CD14-positive monocyte (primary cell): Measurements from ENCODE around the gene UHRF1. TPM values are rescaled to one million over a fixed set of nuclear protein-coding genes. Genes with fewer than 3 reads are reported as not detected.
A peak's percentile ranks its signal among the peaks of the same experiment; 100 is the strongest.

Experiments used
- DNase-seq, 3 donors: peaks; one replicate each; pipeline ENCODE4 v3.0.0-alpha.2; 2011 to 2022
- H2AFZ ChIP-seq: 2 replicates; pipeline ENCODE4 v1.6.0; 2012; ENCODE audit warnings: mild to moderate bottlenecking, low read depth, low read length, inconsistent platforms; ENCODE audit not compliant: insufficient read depth, poor library complexity, severe bottlenecking
- H3K27ac ChIP-seq, 2 donors: 1 replicate in 1 of 2; 2 replicates in 1 of 2; pipeline ENCODE4 v1.5.1; 2012 to 2013; ENCODE audit warnings: low read length in 2 of 2, control low read depth in 1 of 2, inconsistent platforms in 1 of 2, low read depth in 1 of 2, mild to moderate bottlenecking in 1 of 2
- H3K27me3 ChIP-seq, 2 donors: one replicate each; pipeline versions ENCODE4 v1.6.0 to v1.6.1; 2011 to 2013; ENCODE audit warnings: low read length in 2 of 2; ENCODE audit not compliant: control insufficient read depth in 2 of 2, insufficient read depth in 2 of 2
- H3K36me3 ChIP-seq, 2 donors: replicated peaks in 1 of 2; 1 replicate in 1 of 2; 2 replicates in 1 of 2; pipeline versions ENCODE4 v1.5.1 to v1.6.1; 2012 to 2013; ENCODE audit warnings: low read length in 2 of 2, control low read depth in 1 of 2, inconsistent platforms in 1 of 2, mild to moderate bottlenecking in 1 of 2; ENCODE audit not compliant: insufficient read depth in 2 of 2, control insufficient read depth in 1 of 2
- H3K4me1 ChIP-seq, 2 donors: 1 replicate in 1 of 2; 2 replicates in 1 of 2; pipeline versions ENCODE4 v1.5.1 to v1.6.1; 2012 to 2013; ENCODE audit warnings: low read length in 2 of 2, control low read depth in 1 of 2, inconsistent platforms in 1 of 2, mild to moderate bottlenecking in 1 of 2, moderate library complexity in 1 of 2; ENCODE audit not compliant: insufficient read depth in 2 of 2, control insufficient read depth in 1 of 2
- H3K4me2 ChIP-seq: replicated peaks from 2 replicates; pipeline ENCODE3; 2012; ENCODE audit warnings: low read length, moderate library complexity, mild to moderate bottlenecking; ENCODE audit not compliant: poor library complexity, severe bottlenecking; ENCODE audit errors: extremely low read depth
- H3K4me3 ChIP-seq, 3 experiments: fragments of 200-600 bp in 1 of 3; sonication (generic) in 1 of 3; replicated peaks in 1 of 3; 1 replicate in 2 of 3; 2 replicates in 1 of 3; pipeline ENCODE4 v1.5.1; 2011 to 2013; ENCODE audit warnings: low read length in 3 of 3, mild to moderate bottlenecking in 3 of 3, control low read depth in 2 of 3, low read depth in 2 of 3, inconsistent platforms in 1 of 3, moderate library complexity in 1 of 3
- H3K79me2 ChIP-seq: 2 replicates; pipeline ENCODE4 v1.6.0; 2012; ENCODE audit warnings: mild to moderate bottlenecking, control low read depth, inconsistent platforms, low read length, moderate library complexity; ENCODE audit not compliant: insufficient read depth
- H3K9ac ChIP-seq: 2 replicates; pipeline ENCODE4 v1.6.0; 2017; ENCODE audit warnings: low read length, mild to moderate bottlenecking; ENCODE audit not compliant: insufficient read depth, poor library complexity, severe bottlenecking
- H3K9me3 ChIP-seq, 2 donors: replicated peaks in 1 of 2; 1 replicate in 1 of 2; 2 replicates in 1 of 2; pipeline versions ENCODE4 v1.5.1 to v1.6.1; 2012 to 2013; ENCODE audit warnings: low read length in 2 of 2, control low read depth in 1 of 2; ENCODE audit not compliant: control insufficient read depth in 1 of 2, insufficient read depth in 1 of 2
- H4K20me1 ChIP-seq: 2 replicates; pipeline ENCODE4 v1.6.0; 2012; ENCODE audit warnings: mild to moderate bottlenecking, low read length, control low read depth, moderate library complexity; ENCODE audit not compliant: insufficient read depth
- H3K27ac Mint-ChIP-seq, 7 donors: one replicate each; pipeline ENCODE4 v1.8.0; 2020; ENCODE audit warnings: mild to moderate bottlenecking in 7 of 7, mixed read lengths in 7 of 7, moderate library complexity in 6 of 7, inconsistent platforms in 2 of 7
- H3K27me3 Mint-ChIP-seq, 3 donors: one replicate each; pipeline ENCODE4 v1.8.0; 2021 to 2022; ENCODE audit warnings: low read depth in 3 of 3, mild to moderate bottlenecking in 3 of 3, mixed read lengths in 3 of 3, moderate library complexity in 3 of 3, inconsistent platforms in 1 of 3
- H3K36me3 Mint-ChIP-seq, 2 donors: one replicate each; pipeline ENCODE4 v1.8.0; 2020; ENCODE audit warnings: mixed read lengths in 2 of 2, inconsistent platforms in 1 of 2, mild to moderate bottlenecking in 1 of 2
- H3K4me1 Mint-ChIP-seq: one replicate; pipeline ENCODE4 v1.8.0; 2020; ENCODE audit warnings: mild to moderate bottlenecking, mixed read lengths
- H3K4me3 Mint-ChIP-seq, 2 donors: one replicate each; pipeline ENCODE4 v1.8.0; 2020; ENCODE audit warnings: mild to moderate bottlenecking in 2 of 2, mixed read lengths in 2 of 2, moderate library complexity in 1 of 2
- H3K9me3 Mint-ChIP-seq, 7 donors: one replicate each; pipeline ENCODE4 v1.8.0; 2020 to 2022; ENCODE audit warnings: mixed read lengths in 7 of 7, mild to moderate bottlenecking in 6 of 7, moderate library complexity in 6 of 7, inconsistent platforms in 2 of 7
- WGBS: methylation state at CpG from one replicate; pipeline ENCODE4 v1.1.5; 2013; ENCODE audit warnings: missing lambda C conversion rate; ENCODE audit not compliant: insufficient coverage; 5-methylcytosine and 5-hydroxymethylcytosine counted together
- intact Hi-C, 2 donors: fragments of 100-400 bp; cut with micrococcal nuclease; formaldehyde crosslinking; loops; one replicate each; pipeline versions ENCODE4 v1.15.0 to v1.15.1; 2023
- polyA plus RNA-seq, 3 donors: library from polyadenylated mRNA; depleted of rRNA in 1 of 3; unstranded in 2 of 3; stranded (reverse) in 1 of 3; fragments of 300-500 nt in 2 of 3; fragments of >200 nt in 1 of 3; fragmentation: Illumina TruSeq in 2 of 3; gene quantifications; 1 replicate in 2 of 3; 2 replicates in 1 of 3; pipeline ENCODE4 v1.2.3, GENCODE V29; 2012 to 2021
- TF ChIP-seq, protein P1 (sequence below): fragments of 200-600 bp; IDR thresholded peaks from one replicate; pipeline ENCODE4 v1.8.0; 2022; ENCODE audit warnings: antibody characterized with exemption, mild to moderate bottlenecking

The UHRF1 gene
- polyA plus RNA-seq, 3 donors, result 0.06 to 0.77 (median 0.63) TPM

DNA sequence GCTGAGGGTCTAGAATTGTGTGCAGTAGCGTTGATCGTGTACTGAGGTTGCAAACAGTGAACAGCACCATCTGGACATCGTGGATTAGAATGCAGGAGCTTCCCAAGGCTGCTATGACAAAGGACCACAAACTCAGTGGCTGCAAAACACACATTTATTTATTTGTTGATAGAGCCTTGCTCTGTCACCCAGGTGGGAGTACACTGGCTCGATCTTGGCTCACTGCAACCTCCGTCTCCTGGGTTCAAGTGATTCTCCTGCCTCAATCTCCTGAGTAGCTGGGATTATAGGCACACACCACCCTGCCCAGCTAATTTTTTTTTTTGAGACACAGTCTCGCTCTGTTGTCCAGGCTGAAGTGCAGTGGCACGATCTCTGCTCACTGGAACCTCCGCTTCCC, 2.3 kb upstream of the UHRF1 start:
- DNase-seq, result no peak
- Histone ChIP-seq H3K4me2 (no peak overlapping the region), H3K27me3 (no peaks in the 10 kb centered on the region), H3K4me1 (peaks cover 21 to 37% of the 10 kb centered on the region in 2 donors), H3K79me2 (peaks cover 41% of the 10 kb centered on the region), H2AFZ (no peak overlapping the region), H3K4me3 (no peak overlapping the region), H3K36me3 (peaks cover 0 to 6% of the 10 kb centered on the region in 2 donors), H3K27ac (no peak overlapping the region), H3K9ac (no peak overlapping the region), H3K9me3 (no peaks in the 10 kb centered on the region), H4K20me1 (peaks cover 66% of the 10 kb centered on the region)
- peak overlapping the region in 1 of 7 donors; percentile 28 for H3K27ac Mint-ChIP-seq
- peaks cover 0 to 3% (median 0%) of the 10 kb centered on the region in 7 donors for H3K9me3 Mint-ChIP-seq
- H3K36me3 Mint-ChIP-seq, result peaks cover 8 to 11% of the 10 kb centered on the region in 2 donors
- 92% methylated on average over 8 of the region's 8 CpGs for WGBS
- peaks cover 0 to 2% (median 0%) of the 10 kb centered on the region in 3 donors for H3K27me3 Mint-ChIP-seq
- intact Hi-C loops, result no loop called here
- TF ChIP-seq, protein P1, sequence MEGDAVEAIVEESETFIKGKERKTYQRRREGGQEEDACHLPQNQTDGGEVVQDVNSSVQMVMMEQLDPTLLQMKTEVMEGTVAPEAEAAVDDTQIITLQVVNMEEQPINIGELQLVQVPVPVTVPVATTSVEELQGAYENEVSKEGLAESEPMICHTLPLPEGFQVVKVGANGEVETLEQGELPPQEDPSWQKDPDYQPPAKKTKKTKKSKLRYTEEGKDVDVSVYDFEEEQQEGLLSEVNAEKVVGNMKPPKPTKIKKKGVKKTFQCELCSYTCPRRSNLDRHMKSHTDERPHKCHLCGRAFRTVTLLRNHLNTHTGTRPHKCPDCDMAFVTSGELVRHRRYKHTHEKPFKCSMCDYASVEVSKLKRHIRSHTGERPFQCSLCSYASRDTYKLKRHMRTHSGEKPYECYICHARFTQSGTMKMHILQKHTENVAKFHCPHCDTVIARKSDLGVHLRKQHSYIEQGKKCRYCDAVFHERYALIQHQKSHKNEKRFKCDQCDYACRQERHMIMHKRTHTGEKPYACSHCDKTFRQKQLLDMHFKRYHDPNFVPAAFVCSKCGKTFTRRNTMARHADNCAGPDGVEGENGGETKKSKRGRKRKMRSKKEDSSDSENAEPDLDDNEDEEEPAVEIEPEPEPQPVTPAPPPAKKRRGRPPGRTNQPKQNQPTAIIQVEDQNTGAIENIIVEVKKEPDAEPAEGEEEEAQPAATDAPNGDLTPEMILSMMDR, result no peak
- H3K4me1 Mint-ChIP-seq, result peaks cover 40% of the 10 kb centered on the region
- H3K4me3 Mint-ChIP-seq, result no peak overlapping the region

DNA sequence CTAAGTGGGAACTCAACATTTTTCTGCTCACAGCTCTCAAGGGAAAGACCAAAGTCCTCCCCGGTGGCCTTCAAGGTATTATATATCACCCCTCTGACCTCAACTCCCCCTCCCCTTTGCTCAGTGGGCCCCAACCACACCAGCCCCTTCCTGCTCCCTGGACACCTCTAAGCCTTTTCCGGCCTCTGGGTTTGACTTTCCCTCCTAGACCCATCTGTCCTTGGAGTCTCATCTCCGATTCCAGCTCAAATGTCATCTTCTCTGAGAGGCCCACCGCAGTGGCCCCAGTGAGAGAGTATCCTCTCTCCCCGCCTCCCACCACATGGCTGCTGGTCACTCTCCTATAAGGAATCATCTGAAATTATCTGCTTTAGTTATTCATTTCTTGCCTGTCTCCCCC, 941 bp upstream of the UHRF1 start:
- intact Hi-C loops, result no loop called here
- Histone ChIP-seq H3K9me3 (no peaks in the 10 kb centered on the region), H3K27ac (no peak overlapping the region), H3K36me3 (peaks cover 0 to 6% of the 10 kb centered on the region in 2 donors), H4K20me1 (peaks cover 61% of the 10 kb centered on the region), H2AFZ (no peak overlapping the region), H3K4me3 (no peak overlapping the region), H3K27me3 (no peaks in the 10 kb centered on the region), H3K4me2 (no peak overlapping the region), H3K79me2 (peaks cover 50% of the 10 kb centered on the region), H3K4me1 (peaks cover 33 to 43% of the 10 kb centered on the region in 2 donors), H3K9ac (no peak overlapping the region)
- peaks cover 0 to 2% (median 0%) of the 10 kb centered on the region in 3 donors for H3K27me3 Mint-ChIP-seq
- no peaks in the 10 kb centered on the region for H3K9me3 Mint-ChIP-seq
- WGBS, result 84% methylated on average over 4 of the region's 5 CpGs
- peaks cover 6 to 14% of the 10 kb centered on the region in 2 donors for H3K36me3 Mint-ChIP-seq
- peak overlapping the region in 1 of 2 donors; percentile 9 for H3K4me3 Mint-ChIP-seq
- TF ChIP-seq, protein P1, result no peak
- peaks cover 45% of the 10 kb centered on the region for H3K4me1 Mint-ChIP-seq
- H3K27ac Mint-ChIP-seq, result peak overlapping the region in 1 of 7 donors; percentile 86
- DNase-seq, result no peak
